A549 (cell line): ENCODE results near the gene DLG2. TPM values are rescaled to one million over a fixed set of nuclear protein-coding genes. Genes with fewer than 3 reads are reported as not detected.

Experiments used
- ATAC-seq, 2 experiments: fragments of 200-7000 bp in 1 of 2; fragments of >200 bp in 1 of 2; cut with Nextera tagmentation in 1 of 2; cut with Tn5 transposase in 1 of 2; 3 replicates each; pipeline versions ENCODE4 v1.8.0 to v1.9.1; 2018 to 2020; ENCODE audit warnings: mild to moderate bottlenecking in 1 of 2, moderate library complexity in 1 of 2
- CTCF ChIA-PET: fragments of 300-600 bp; sonication (Branson Sonifier 250); formaldehyde crosslinking; extraction: SDS; loops from one replicate; lab custom pipeline; 2021; ENCODE audit warnings: antibody characterized with exemption, inconsistent platforms; lab: Yijun Ruan, JAX
- POLR2A ChIA-PET: fragments of 350-600 bp; formaldehyde crosslinking; extraction: SDS; loops from one replicate; lab custom pipeline; 2021; ENCODE audit warnings: antibody characterized with exemption, inconsistent platforms; lab: Yijun Ruan, JAX
- DNase-seq, 2 experiments: peaks; one replicate each; pipeline versions ENCODE4 v3.0.0 to v3.0.0-alpha.2; 2011 to 2016; ENCODE audit warnings: low read depth in 1 of 2, low spot score in 1 of 2
- FAIRE-seq: peaks from 2 replicates; lab custom pipeline; 2011; peaks lifted over from hg19 to GRCh38; lab: Jason Lieb, UNC
- H3K27ac ChIP-seq, 2 experiments: fragments of >200 bp; sonication (Bioruptor Twin); formaldehyde crosslinking; 3 replicates each; pipeline ENCODE4 v1.5.1; 2016 to 2017
- H3K4me1 ChIP-seq: fragments of >200 bp; sonication (Bioruptor Twin); formaldehyde crosslinking; 3 replicates; pipeline ENCODE4 v1.6.1; 2016
- H3K4me2 ChIP-seq: fragments of >200 bp; sonication (Bioruptor Twin); formaldehyde crosslinking; 3 replicates; pipeline ENCODE4 v1.6.1; 2016
- H3K4me3 ChIP-seq: fragments of >200 bp; sonication (Bioruptor Twin); formaldehyde crosslinking; 3 replicates; pipeline ENCODE4 v1.5.1; 2016
- H3K9me3 ChIP-seq: fragments of >200 bp; sonication (Bioruptor Twin); formaldehyde crosslinking; 3 replicates; pipeline ENCODE4 v1.6.1; 2016
- BHLHE40 ChIP-seq: IDR thresholded peaks from 2 replicates; pipeline ENCODE4 v1.6.1; 2012; ENCODE audit warnings: low read depth, low read length, inconsistent platforms
- CEBPB ChIP-seq, 2 experiments: fragments of >200 bp in 1 of 2; sonication (Bioruptor Twin) in 1 of 2; formaldehyde crosslinking in 1 of 2; IDR thresholded peaks; 2 replicates each; pipeline ENCODE4 v1.6.1; 2012 to 2016
- E2F6 ChIP-seq: IDR thresholded peaks from 2 replicates; pipeline ENCODE4 v1.6.1; 2012; ENCODE audit warnings: low read depth, borderline replicate concordance
- EHF ChIP-seq: fragments of 250-450 bp; sonication (Bioruptor Pico); IDR thresholded peaks from 2 replicates; pipeline ENCODE4 v1.5.0; 2020; ENCODE audit warnings: mild to moderate bottlenecking
- FOSB ChIP-seq: fragments of 250-450 bp; sonication (Bioruptor Pico); IDR thresholded peaks from 2 replicates; pipeline ENCODE4 v1.5.0; 2020; ENCODE audit warnings: mild to moderate bottlenecking, moderate library complexity
- FOSL2 ChIP-seq, 2 experiments: fragments of 450-650 bp in 1 of 2; fragments of >200 bp in 1 of 2; sonication (Bioruptor Twin) in 1 of 2; formaldehyde crosslinking; IDR thresholded peaks; 2 replicates each; pipeline versions ENCODE4 v1.5.0 to v1.6.1; 2016 to 2020; ENCODE audit warnings: mild to moderate bottlenecking in 1 of 2, moderate library complexity in 1 of 2
- GATA3 ChIP-seq: IDR thresholded peaks from 2 replicates; pipeline ENCODE4 v1.6.1; 2012; ENCODE audit warnings: borderline replicate concordance
- HES2 ChIP-seq: fragments of >200 bp; sonication (Bioruptor Twin); formaldehyde crosslinking; IDR thresholded peaks from 2 replicates; pipeline ENCODE4 v1.6.1; 2016
- HOXA7 ChIP-seq: fragments of 250-450 bp; sonication (Bioruptor Pico); IDR thresholded peaks from 2 replicates; pipeline ENCODE4 v1.5.0; 2020; ENCODE audit warnings: mild to moderate bottlenecking, moderate library complexity
- NPAS2 ChIP-seq: fragments of 250-450 bp; sonication (Bioruptor Pico); IDR thresholded peaks from 2 replicates; pipeline ENCODE4 v1.8.0; 2022; ENCODE audit warnings: mild to moderate bottlenecking, moderate library complexity, borderline replicate concordance
- RAD21 ChIP-seq, 2 experiments: fragments of >200 bp in 1 of 2; sonication (Bioruptor Twin) in 1 of 2; formaldehyde crosslinking in 1 of 2; IDR thresholded peaks in 1 of 2; conservative IDR thresholded peaks in 1 of 2; 2 replicates in 1 of 2; 3 replicates in 1 of 2; pipeline ENCODE4 v1.6.1; 2012 to 2018; ENCODE audit warnings: inconsistent platforms in 1 of 2
- RFX5 ChIP-seq: fragments of 450-650 bp; IDR thresholded peaks from 2 replicates; pipeline ENCODE4 v1.7.1; 2014; ENCODE audit warnings: antibody characterized with exemption, mild to moderate bottlenecking, moderate library complexity
- SMC3 ChIP-seq: fragments of >200 bp; sonication (Bioruptor Twin); formaldehyde crosslinking; IDR thresholded peaks from 3 replicates; pipeline ENCODE4 v1.6.1; 2018; ENCODE audit warnings: inconsistent platforms
- SREBF2 ChIP-seq: fragments of 450-650 bp; IDR thresholded peaks from 2 replicates; pipeline ENCODE4 v1.6.1; 2014; ENCODE audit warnings: mild to moderate bottlenecking, moderate library complexity
- TP53 ChIP-seq: fragments of 250-450 bp; sonication (Bioruptor Pico); IDR thresholded peaks from 2 replicates; pipeline ENCODE4 v1.5.0; 2021; ENCODE audit warnings: mild to moderate bottlenecking, moderate library complexity
- ZC3H11A ChIP-seq: fragments of 450-650 bp; IDR thresholded peaks from 2 replicates; pipeline ENCODE4 v1.6.1; 2014; ENCODE audit warnings: antibody characterized with exemption, mild to moderate bottlenecking
- ZNF302 ChIP-seq: fragments of 250-450 bp; sonication (Bioruptor Pico); IDR thresholded peaks from 2 replicates; pipeline ENCODE4 v1.9.0; 2021; ENCODE audit warnings: inconsistent platforms, mild to moderate bottlenecking, moderate library complexity
- WGBS: methylation state at CpG from one replicate; pipeline ENCODE4 v1.1.6; 2017; ENCODE audit errors: missing lambda C conversion rate; 5-methylcytosine and 5-hydroxymethylcytosine counted together
- polyA plus RNA-seq, 4 experiments: library from polyadenylated mRNA; depleted of rRNA in 3 of 4; stranded (reverse); fragments of >200 nt; fragmentation: RNase III in 1 of 4; extraction: RNeasy Plus Mini Kit Qiagen cat#74134 plus additional on column Dnase treatment in 1 of 4; gene quantifications; 2 replicates in 3 of 4; 3 replicates in 1 of 4; pipeline ENCODE4 v1.2.3, GENCODE V29; 2011 to 2017
- TF ChIP-seq, protein P1 (sequence below): IDR thresholded peaks from 2 replicates; pipeline ENCODE4 v1.6.1; 2012
- TF ChIP-seq, protein P2 (sequence below): IDR thresholded peaks from 2 replicates; pipeline ENCODE4 v1.6.1; 2012
- TF ChIP-seq, protein P3 (sequence below): fragments of 250-450 bp; sonication (Bioruptor Pico); IDR thresholded peaks from 2 replicates; pipeline ENCODE4 v1.5.0; 2021; ENCODE audit warnings: mild to moderate bottlenecking, moderate library complexity, borderline replicate concordance

Gene DLG2
- polyA plus RNA-seq, 2 of the 4 experiments (the other 2 are of a cell fraction), result 0.26 to 0.79 TPM

GRCh38 chr11:85666687-85667086 is 39.5 kb upstream of the DLG2 start (continued):
- TF ChIP-seq, protein P1, sequence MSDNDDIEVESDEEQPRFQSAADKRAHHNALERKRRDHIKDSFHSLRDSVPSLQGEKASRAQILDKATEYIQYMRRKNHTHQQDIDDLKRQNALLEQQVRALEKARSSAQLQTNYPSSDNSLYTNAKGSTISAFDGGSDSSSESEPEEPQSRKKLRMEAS, result no peak

DNA sequence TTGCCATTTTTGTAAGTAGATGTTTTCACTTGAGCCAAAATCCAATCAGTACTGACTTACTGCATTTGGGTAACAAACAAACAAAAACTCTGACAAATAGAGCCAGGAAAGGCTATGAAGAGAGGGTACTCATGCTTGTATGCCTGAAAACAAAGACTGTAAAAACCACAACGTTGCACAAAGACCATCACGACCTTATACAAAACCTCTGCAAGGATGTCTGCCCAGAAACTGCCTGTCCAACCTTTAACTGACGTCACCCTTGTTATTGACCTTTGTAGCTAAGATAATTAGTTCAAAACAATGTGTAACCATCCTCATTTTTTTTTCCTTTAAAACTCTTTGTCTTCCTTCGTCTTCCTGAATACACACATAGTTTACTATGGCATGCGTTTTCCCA is 38.6 kb upstream of the DLG2 start:
- CTCF ChIA-PET, result interaction anchor here (2.8 kb wide), 1 partner anchor 15 kb away, joined by 11 read pairs; no protein-coding TSS in a partner anchor
- FAIRE-seq, result peak; percentile 13
- peak overlapping the region; percentile 94 for H3K4me2 ChIP-seq
- no peak for DNase-seq
- WGBS, result 72% methylated on average over 5 of the region's 5 CpGs
- H3K9me3 ChIP-seq, result no peaks in the 10 kb centered on the region
- H3K4me1 ChIP-seq, result peaks cover 18% of the 10 kb centered on the region
- POLR2A ChIA-PET, result interaction anchor here (3.7 kb wide), 1 partner anchor 18 kb away, joined by 37 read pairs; the partner anchor contains the start of gene TMEM126A
- no peak overlapping the region for H3K4me3 ChIP-seq
- no peak for ATAC-seq
- TF ChIP-seq CEBPB (IDR thresholded peaks at IDR 0.05) (no peak), RAD21 (conservative IDR thresholded peaks at IDR 0.05 in 1 of 2, IDR thresholded peaks at IDR 0.05 in 1 of 2) (no peak), HES2 (no peak), EHF (CRISPR knock-in tag) (no peak), BHLHE40 (no peak), NPAS2 (CRISPR knock-in tag) (no peak), ZC3H11A (no peak), HOXA7 (CRISPR knock-in tag) (no peak), ZNF302 (CRISPR knock-in tag) (no peak), FOSB (CRISPR knock-in tag) (no peak), TP53 (CRISPR knock-in tag) (no peak), FOSL2 (IDR thresholded peaks at IDR 0.05) (no peak), FOSL2 (CRISPR knock-in tag; IDR thresholded peaks at IDR 0.05) (no peak), E2F6 (no peak), SMC3 (no peak), GATA3 (no peak), SREBF2 (no peak), RFX5 (no peak)
- TF ChIP-seq, protein P2, sequence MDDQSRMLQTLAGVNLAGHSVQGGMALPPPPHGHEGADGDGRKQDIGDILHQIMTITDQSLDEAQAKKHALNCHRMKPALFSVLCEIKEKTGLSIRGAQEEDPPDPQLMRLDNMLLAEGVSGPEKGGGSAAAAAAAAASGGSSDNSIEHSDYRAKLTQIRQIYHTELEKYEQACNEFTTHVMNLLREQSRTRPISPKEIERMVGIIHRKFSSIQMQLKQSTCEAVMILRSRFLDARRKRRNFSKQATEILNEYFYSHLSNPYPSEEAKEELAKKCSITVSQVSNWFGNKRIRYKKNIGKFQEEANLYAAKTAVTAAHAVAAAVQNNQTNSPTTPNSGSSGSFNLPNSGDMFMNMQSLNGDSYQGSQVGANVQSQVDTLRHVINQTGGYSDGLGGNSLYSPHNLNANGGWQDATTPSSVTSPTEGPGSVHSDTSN, result no peak
- TF ChIP-seq, protein P3, sequence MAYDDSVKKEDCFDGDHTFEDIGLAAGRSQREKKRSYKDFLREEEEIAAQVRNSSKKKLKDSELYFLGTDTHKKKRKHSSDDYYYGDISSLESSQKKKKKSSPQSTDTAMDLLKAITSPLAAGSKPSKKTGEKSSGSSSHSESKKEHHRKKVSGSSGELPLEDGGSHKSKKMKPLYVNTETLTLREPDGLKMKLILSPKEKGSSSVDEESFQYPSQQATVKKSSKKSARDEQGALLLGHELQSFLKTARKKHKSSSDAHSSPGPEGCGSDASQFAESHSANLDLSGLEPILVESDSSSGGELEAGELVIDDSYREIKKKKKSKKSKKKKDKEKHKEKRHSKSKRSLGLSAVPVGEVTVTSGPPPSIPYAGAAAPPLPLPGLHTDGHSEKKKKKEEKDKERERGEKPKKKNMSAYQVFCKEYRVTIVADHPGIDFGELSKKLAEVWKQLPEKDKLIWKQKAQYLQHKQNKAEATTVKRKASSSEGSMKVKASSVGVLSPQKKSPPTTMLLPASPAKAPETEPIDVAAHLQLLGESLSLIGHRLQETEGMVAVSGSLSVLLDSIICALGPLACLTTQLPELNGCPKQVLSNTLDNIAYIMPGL (CRISPR knock-in tag), result no peak
- TF ChIP-seq, all 56 proteins: peak for 0
- H3K27ac ChIP-seq, result peak overlapping the region; percentile 95 to 96
